ENCODE data around the gene CRLF2. TPM values are rescaled to one million over a fixed set of nuclear protein-coding genes. Genes with fewer than 3 reads are reported as not detected.

CRLF2 gene
- total and polyA plus RNA-seq, 2 donors (not counting 3 experiments of a cell fraction or from before 2014, with no cell fraction given), result not detected

- Histone ChIP-seq H3K4me2 (ENCODE audit: insufficient read depth, low read length) (no peak overlapping the region), H2AFZ (ENCODE audit: low read depth, low read length) (no peak overlapping the region), H3K4me1 (ENCODE audit: control insufficient read depth, extremely low read depth, insufficient read depth, low read length) (no peaks in the 10 kb centered on the region), H3K9me3 (replicated peaks; ENCODE audit: control insufficient read depth, insufficient read depth, low read length) (no peaks in the 10 kb centered on the region), H3K9me1 (replicated peaks; ENCODE audit: control insufficient read depth, extremely low read depth, insufficient read depth, low read length) (no peaks in the 10 kb centered on the region), H3K36me3 (ENCODE audit: control insufficient read depth in 2 of 2, extremely low read depth in 1 of 2, insufficient read depth in 2 of 2, low read length in 2 of 2) (no peaks in the 10 kb centered on the region), H3K4me3 (replicated peaks in 1 of 3; ENCODE audit: insufficient read depth in 1 of 3, low read depth in 1 of 3, low read length in 3 of 3) (no peak overlapping the region), H4K20me1 (replicated peaks; ENCODE audit: control insufficient read depth, extremely low read depth, insufficient read depth, low read length) (no peaks in the 10 kb centered on the region), H3K9ac (replicated peaks; ENCODE audit: extremely low read depth, insufficient read depth, low read length) (no peak overlapping the region), H3K27ac (ENCODE audit: insufficient read depth, low read depth, low read length) (no peak overlapping the region), H3K79me2 (ENCODE audit: control insufficient read depth, insufficient read depth, low read length) (no peaks in the 10 kb centered on the region), H3K27me3 (ENCODE audit: control insufficient read depth in 2 of 2, insufficient read depth in 2 of 2, low read length in 2 of 2) (no peaks in the 10 kb centered on the region)
- BruUV-seq (replicated peaks), result no TSS peak
- intact Hi-C loops (cut with micrococcal nuclease), result no loop called here
- CTCF ChIA-PET, result no interaction called here
- POLR2A ChIA-PET, result no interaction called here
- dilution Hi-C loops (cut with MboI; ENCODE audit: extremely low pct_ligation_motif_present, low sequenced_read_pairs), result no loop called here
- no peak for FAIRE-seq
- TF ChIP-seq FOS (IDR thresholded peaks at IDR 0.05; ENCODE audit: borderline replicate concordance, insufficient read depth, low read length) (no peak), POLR2AphosphoS5 (IDR thresholded peaks at IDR 0.05; ENCODE audit: insufficient read depth, low read depth, low read length) (no peak), MAX (IDR thresholded peaks at IDR 0.05; ENCODE audit: insufficient read depth, insufficient read length) (no peak), JUN (IDR thresholded peaks at IDR 0.05; ENCODE audit: borderline replicate concordance, insufficient read depth, insufficient read length, low read depth) (no peak), POLR2A (IDR thresholded peaks at IDR 0.05; ENCODE audit: low read depth, low read length) (no peak), MYC (IDR thresholded peaks at IDR 0.05; ENCODE audit: low read depth, low read length) (no peak), EZH2 (IDR thresholded peaks at IDR 0.05; ENCODE audit: borderline replicate concordance, low read depth, low read length, severe bottlenecking) (no peak), GATA2 (IDR thresholded peaks at IDR 0.05; ENCODE audit: insufficient read depth, insufficient read length, low read depth, low read length) (no peak), CTCF (IDR thresholded peaks at IDR 0.05; ENCODE audit: extremely low read depth in 1 of 2, insufficient read depth in 1 of 2, low read depth in 1 of 2, low read length in 2 of 2) (no peak)
- DNase-seq (ENCODE audit: low read depth, low spot score), result no peak
Measured at GRCh38 chrX:1207496-1208025, 4.9 kb downstream of the CRLF2 start.
